ENCODE data around the gene EP400. TPM values are rescaled to one million over a fixed set of nuclear protein-coding genes. Genes with fewer than 3 reads are reported as not detected.

Gene EP400
- polyA plus RNA-seq, 1 donor (not counting 4 experiments of a cell fraction or from before 2014, with no cell fraction given): 4.1 TPM

GRCh38 chr12:132023658-132024057 lies 73.9 kb downstream of the EP400 start:
- H3K36me3 ChIP-seq (ENCODE audit: control insufficient read depth in 2 of 2, extremely low read depth in 1 of 2, insufficient read depth in 2 of 2, low read length in 2 of 2): peaks cover 25 to 34% of the 10 kb centered on the region in 2 experiments
- dilution Hi-C loops (cut with MboI; ENCODE audit: extremely low pct_ligation_motif_present, low sequenced_read_pairs): no loop called here
- FAIRE-seq: no peak

GRCh38 chr12:132024758-132025157 lies 75.0 kb downstream of the EP400 start:
- Histone ChIP-seq H3K27me3 (ENCODE audit: control insufficient read depth, extremely low read depth, insufficient read depth, low read length) (no peaks in the 10 kb centered on the region), H3K9me1 (ENCODE audit: control insufficient read depth, extremely low read depth, insufficient read depth, low read length) (no peaks in the 10 kb centered on the region), H3K4me3 (ENCODE audit: control insufficient read depth in 2 of 3, extremely low read depth in 1 of 3, insufficient read depth in 2 of 3, low read depth in 1 of 3, low read length in 3 of 3) (no peak overlapping the region), H4K20me1 (ENCODE audit: control insufficient read depth, extremely low read depth, insufficient read depth, low read length) (no peaks in the 10 kb centered on the region), H3K36me3 (ENCODE audit: control insufficient read depth in 2 of 2, extremely low read depth in 1 of 2, insufficient read depth in 2 of 2, low read length in 2 of 2) (peaks cover 25 to 32% of the 10 kb centered on the region in 2 experiments), H3K27ac (ENCODE audit: control insufficient read depth, insufficient read depth, low read length) (no peak overlapping the region), H3K9ac (ENCODE audit: control insufficient read depth, extremely low read depth, insufficient read depth, low read length) (no peak overlapping the region), H2AFZ (ENCODE audit: control insufficient read depth, low read length) (no peak overlapping the region), H3K79me2 (ENCODE audit: control insufficient read depth, insufficient read depth, low read length) (no peaks in the 10 kb centered on the region), H3K4me2 (ENCODE audit: control insufficient read depth, extremely low read depth, insufficient read depth, low read depth, low read length) (no peak overlapping the region), H3K9me3 (ENCODE audit: control insufficient read depth, low read depth, low read length) (no peaks in the 10 kb centered on the region), H3K4me1 (ENCODE audit: control insufficient read depth, extremely low read depth, insufficient read depth, low read length) (no peaks in the 10 kb centered on the region)
- FAIRE-seq (no peak), DNase-seq (ENCODE audit: low read depth, low spot score) (no peak)
- TF ChIP-seq EZH2 (IDR thresholded peaks at IDR 0.05; ENCODE audit: low read length) (no peak), CTCF (optimal IDR thresholded peaks at IDR 0.05 in 1 of 3, IDR thresholded peaks at IDR 0.05 in 1 of 3, conservative IDR thresholded peaks at IDR 0.05 in 1 of 3; ENCODE audit: extremely low read depth in 1 of 3, insufficient read depth in 2 of 3, low read length in 3 of 3) (no peak)
- dilution Hi-C loops (cut with MboI; ENCODE audit: extremely low pct_ligation_motif_present, low sequenced_read_pairs): no loop called here

More at GRCh38 chr12:132023658-132024057, 73.9 kb downstream of the EP400 start:
- H3K4me1 ChIP-seq (ENCODE audit: control insufficient read depth, extremely low read depth, insufficient read depth, low read length): no peaks in the 10 kb centered on the region
- no peak for TF ChIP-seq CTCF (optimal IDR thresholded peaks at IDR 0.05 in 1 of 3, IDR thresholded peaks at IDR 0.05 in 1 of 3, conservative IDR thresholded peaks at IDR 0.05 in 1 of 3; ENCODE audit: extremely low read depth in 1 of 3, insufficient read depth in 2 of 3, low read length in 3 of 3)
- no peak for TF ChIP-seq EZH2 (IDR thresholded peaks at IDR 0.05; ENCODE audit: low read length)
- no peaks in the 10 kb centered on the region for H3K27me3 ChIP-seq (ENCODE audit: control insufficient read depth, extremely low read depth, insufficient read depth, low read length)
- no peaks in the 10 kb centered on the region for H3K9me3 ChIP-seq (ENCODE audit: control insufficient read depth, low read depth, low read length)
- H3K9ac ChIP-seq (ENCODE audit: control insufficient read depth, extremely low read depth, insufficient read depth, low read length): no peak overlapping the region
- no peak overlapping the region for H3K27ac ChIP-seq (ENCODE audit: control insufficient read depth, insufficient read depth, low read length)
- H3K4me2 ChIP-seq (ENCODE audit: control insufficient read depth, extremely low read depth, insufficient read depth, low read depth, low read length): no peak overlapping the region
- no peak overlapping the region for H2AFZ ChIP-seq (ENCODE audit: control insufficient read depth, low read length)
- no peaks in the 10 kb centered on the region for H3K79me2 ChIP-seq (ENCODE audit: control insufficient read depth, insufficient read depth, low read length)
- H3K4me3 ChIP-seq (ENCODE audit: control insufficient read depth in 2 of 3, extremely low read depth in 1 of 3, insufficient read depth in 2 of 3, low read depth in 1 of 3, low read length in 3 of 3): no peak overlapping the region
- no peaks in the 10 kb centered on the region for H4K20me1 ChIP-seq (ENCODE audit: control insufficient read depth, extremely low read depth, insufficient read depth, low read length)
- no peak for DNase-seq (ENCODE audit: low read depth, low spot score)
- no peaks in the 10 kb centered on the region for H3K9me1 ChIP-seq (ENCODE audit: control insufficient read depth, extremely low read depth, insufficient read depth, low read length)
